Adrenal gland (tissue), 5 donors: ENCODE measurements around the gene SIGLEC1.

ENCODE experiments used
- POLR2A ChIP-seq, 2 donors: fragments of 450-650 bp; IDR thresholded peaks; one replicate each; pipeline ENCODE4 v1.6.1; 2017; ENCODE audit warnings: antibody characterized with exemption in 2 of 2, mild to moderate bottlenecking in 2 of 2, moderate library complexity in 1 of 2
- TF ChIP-seq, protein P1 (sequence below), 6 experiments: fragments of 450-650 bp in 4 of 6; fragments of 200-600 bp in 2 of 6; sonication (generic) in 1 of 6; IDR thresholded peaks; 1 replicate in 5 of 6; 2 replicates in 1 of 6; pipeline versions ENCODE4 v1.5.1 to v1.8.0; 2016 to 2021; ENCODE audit warnings: antibody characterized with exemption in 6 of 6, mild to moderate bottlenecking in 2 of 6, moderate library complexity in 1 of 6
- donor health status: DM: no; HTN: no; CAD: no.

DNA sequence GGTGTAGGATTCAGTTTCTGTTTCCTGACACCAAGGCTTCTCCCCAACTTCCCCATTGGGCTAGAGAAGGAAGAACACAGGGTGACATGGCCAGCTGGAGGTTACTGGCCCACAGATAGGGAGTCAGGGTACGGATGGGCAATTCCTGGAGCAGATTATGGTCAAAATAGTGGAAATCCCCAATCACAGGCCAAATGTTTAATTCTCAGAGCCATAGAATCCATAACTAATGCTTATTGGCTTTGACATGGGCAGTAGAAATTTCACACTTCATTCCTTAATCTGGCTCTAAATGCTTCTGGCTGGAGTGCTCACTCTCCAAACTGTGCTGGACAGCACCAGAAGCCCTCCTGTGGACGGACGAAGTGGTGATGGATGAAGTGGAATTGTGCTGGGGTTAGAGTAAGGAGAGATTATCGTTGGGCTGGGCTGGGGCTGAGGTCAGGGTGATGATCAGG, 887 bp downstream of the SIGLEC1 start:
- no peak for TF ChIP-seq POLR2A (IDR thresholded peaks at IDR 0.05)
- TF ChIP-seq, protein P1, sequence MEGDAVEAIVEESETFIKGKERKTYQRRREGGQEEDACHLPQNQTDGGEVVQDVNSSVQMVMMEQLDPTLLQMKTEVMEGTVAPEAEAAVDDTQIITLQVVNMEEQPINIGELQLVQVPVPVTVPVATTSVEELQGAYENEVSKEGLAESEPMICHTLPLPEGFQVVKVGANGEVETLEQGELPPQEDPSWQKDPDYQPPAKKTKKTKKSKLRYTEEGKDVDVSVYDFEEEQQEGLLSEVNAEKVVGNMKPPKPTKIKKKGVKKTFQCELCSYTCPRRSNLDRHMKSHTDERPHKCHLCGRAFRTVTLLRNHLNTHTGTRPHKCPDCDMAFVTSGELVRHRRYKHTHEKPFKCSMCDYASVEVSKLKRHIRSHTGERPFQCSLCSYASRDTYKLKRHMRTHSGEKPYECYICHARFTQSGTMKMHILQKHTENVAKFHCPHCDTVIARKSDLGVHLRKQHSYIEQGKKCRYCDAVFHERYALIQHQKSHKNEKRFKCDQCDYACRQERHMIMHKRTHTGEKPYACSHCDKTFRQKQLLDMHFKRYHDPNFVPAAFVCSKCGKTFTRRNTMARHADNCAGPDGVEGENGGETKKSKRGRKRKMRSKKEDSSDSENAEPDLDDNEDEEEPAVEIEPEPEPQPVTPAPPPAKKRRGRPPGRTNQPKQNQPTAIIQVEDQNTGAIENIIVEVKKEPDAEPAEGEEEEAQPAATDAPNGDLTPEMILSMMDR (IDR thresholded peaks at IDR 0.05): no peak
